Fibroblast of the conjunctiva (primary cell): ENCODE measurements around the gene DRICH1.
"Not testable (repeated sequence)": the region's sequence is repeated elsewhere in the genome, so short reads cannot be mapped to it uniquely, and the experiment has no call there.

Experiments
- DNase-seq: peaks from one replicate; pipeline ENCODE4 v3.0.0-alpha.2; 2010; ENCODE audit warnings: low read depth

The DRICH1 gene, protein sequence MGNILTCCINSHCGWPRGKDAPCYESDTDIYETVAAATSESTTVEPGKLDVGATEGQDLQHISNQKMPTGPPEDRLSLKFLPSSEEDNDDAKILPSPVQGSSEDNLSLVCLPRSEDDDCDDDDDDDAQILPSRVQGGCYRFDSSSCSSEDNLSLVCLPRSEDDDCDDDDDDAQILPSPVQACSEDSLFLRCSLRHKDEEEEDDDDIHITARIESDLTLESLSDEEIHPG

DNA sequence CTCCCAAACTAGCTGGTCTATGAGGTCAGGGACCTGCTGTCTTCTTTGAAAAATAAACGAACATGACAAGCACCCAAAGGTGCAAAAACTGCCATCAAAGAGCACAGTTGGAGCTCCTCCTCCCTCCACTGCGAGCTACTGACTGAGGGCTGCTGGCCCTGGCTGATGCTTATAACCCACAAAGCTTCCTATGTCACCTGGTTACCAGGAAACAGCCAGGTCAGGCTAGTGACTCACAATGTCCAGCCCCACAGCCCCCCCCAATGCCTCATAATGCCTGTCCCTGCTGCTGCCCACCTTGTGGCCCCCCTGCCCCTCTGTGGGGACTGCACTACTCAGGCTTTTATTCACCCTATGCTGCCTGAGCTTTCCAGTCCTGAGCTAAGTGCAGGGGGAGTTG lies at the start of gene DRICH1:
DRICH1 (minus strand) TSS at position 144 of the 400 bp plus-strand sequence. CDS start 298 bp downstream, outside the sequence.
- no peak for DNase-seq

DNA sequence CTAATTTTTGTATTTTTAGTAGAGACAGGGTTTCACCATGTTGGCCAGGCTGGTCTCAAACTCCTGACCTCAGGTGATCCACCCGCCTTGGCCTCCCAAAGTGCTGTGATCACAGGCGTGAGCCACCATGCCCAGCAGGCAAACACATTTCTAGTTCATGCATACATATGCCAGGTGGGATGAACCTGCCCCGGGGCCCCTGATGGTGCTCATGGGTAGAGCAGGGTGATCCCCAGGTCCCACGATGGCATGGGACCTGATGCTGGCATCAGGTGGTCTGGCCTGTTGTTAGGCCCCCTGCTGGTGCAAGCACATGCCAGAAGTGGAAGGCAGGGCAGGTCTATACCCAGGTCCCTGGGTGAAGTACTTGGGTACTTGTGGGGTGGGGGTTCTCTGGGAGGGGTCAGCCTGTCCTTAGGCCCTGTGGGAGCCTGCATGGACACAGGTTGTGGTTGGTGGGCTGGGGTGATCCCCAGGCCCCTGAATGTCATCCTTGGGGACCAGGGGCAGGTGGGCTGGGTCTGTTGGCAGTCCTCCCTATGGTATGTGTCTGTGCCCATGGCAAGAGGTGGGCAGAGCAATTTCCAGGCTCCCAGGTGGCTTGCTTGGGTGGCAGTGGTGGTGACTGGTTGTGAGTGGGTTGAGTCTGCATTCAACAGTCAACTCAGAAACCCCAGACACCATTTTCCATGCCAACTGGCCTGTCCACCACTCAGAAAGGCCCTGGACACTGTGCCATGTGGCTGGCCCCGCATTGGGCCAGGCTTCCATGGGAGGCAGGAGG lies 49.1 kb upstream of the DRICH1 start:
- no peak for DNase-seq

DNA sequence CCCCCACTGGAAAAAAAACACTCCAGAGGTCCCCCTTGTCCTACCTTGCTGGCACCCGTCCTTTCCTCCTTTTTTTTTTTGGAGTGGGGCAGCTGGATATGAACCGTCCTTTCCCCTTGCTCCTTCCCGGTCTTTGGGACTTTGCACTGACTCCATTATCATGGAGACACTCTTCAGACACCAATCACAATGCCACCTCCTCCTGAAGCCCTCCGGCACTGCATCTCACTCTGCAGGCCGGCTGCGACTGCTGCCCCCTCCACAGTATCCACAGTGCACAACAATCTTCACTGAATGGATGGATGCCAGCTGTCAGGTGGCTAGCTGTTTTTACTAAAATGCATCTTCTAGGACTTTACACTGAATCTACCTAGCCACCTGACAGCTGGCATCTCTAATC lies 46.0 kb upstream of the DRICH1 start:
- DNase-seq: no peak

DNA sequence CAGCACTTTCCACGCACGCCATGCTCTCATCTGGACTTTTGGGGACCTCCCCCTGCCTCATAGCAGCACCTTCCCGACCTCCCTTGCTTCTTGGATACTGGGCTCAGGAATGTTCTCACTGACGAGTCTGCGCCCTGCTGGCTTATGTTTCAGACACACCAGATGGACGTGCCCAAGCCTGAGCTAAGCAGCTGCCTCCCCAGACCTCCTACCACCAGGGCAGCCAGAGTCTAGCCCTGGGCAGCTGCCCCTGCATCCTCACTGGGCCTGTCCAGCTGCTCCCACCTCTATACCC lies 45.5 kb upstream of the DRICH1 start:
- no peak for DNase-seq

DNA sequence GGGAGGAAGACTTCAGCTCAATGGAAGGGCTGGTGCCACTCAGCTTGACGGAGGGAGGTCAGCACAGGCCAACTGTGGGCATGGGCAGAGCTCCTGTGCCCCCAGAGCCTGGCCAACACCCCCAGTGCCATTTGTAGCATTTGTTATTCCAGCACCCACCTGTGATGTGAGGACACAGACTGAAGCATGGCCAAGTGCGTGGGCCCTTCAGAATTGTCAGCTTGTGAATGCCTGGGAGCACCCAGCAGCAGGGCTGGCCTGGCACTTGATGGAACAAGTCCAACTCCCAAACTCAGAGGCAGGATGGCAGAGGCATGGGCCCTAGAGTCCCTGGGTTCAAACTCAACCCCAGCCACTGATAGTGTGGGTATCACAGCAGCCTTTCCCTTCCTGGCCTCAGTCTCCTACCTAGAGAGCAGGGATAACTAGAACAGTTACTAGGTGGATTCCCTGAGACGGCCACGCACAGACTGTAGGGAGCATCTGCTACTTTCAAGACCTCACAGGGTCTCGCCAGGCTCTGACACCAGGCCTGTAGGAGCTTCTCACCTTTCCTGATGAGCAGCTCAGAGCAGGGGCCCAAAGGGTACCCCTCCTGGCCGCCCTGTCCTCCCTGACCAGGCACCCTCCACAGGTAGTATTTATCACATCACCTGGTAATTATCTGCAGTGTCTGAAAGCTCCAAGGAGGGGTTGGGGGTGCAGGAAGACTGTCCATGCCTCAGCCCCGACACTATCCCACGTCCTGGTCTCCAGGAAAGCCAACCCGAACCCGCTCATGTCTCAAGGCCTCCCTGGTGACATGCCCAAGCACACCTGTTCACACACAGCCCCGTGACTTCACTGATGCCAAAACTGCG lies 45.0 kb upstream of the DRICH1 start:
- not testable (repeated sequence) for DNase-seq

DNA sequence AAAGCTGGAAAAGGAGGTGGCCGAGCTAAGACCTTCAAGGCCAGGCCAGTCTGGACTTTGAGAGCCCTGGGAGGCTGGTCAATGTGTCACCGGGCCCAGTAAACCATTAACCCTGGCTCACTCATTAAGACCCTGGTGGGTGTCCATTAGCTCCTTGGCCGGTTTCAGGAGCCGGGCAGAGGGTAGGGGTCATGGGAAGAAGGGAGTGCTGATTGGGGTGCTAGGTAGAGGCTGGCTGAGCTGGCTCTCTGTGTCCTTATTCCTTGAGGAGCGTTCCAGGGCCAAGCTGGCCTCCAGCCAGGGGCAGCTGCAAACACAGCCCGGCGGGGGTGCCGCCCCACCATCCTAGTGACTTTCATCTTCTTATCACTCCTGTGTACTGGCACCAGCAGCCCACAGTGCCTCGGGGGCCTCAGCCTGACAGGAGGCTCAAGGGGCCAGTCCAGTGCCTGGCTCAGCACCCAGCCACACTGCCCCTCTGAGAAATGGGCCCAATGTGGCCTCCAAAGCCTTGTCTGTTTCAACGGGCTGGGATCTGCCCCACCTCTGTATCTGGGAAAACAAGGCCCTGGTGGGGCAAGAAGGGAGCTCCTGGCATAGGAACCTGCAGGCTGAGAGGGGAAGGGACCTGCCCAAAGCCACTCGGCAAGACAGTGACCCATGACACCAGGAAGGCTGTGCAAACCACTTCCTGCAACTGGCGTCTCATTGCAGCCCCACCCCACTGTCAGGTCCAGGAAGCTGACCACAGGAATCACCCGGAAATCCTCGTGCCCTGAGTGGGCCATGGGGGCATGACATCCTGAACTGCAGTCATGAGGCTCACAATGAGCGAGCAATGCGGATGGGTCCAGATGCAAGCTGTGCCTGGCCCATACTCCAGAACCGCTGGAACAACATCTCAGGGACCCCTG lies 43.6 kb upstream of the DRICH1 start:
- no peak for DNase-seq

DNA sequence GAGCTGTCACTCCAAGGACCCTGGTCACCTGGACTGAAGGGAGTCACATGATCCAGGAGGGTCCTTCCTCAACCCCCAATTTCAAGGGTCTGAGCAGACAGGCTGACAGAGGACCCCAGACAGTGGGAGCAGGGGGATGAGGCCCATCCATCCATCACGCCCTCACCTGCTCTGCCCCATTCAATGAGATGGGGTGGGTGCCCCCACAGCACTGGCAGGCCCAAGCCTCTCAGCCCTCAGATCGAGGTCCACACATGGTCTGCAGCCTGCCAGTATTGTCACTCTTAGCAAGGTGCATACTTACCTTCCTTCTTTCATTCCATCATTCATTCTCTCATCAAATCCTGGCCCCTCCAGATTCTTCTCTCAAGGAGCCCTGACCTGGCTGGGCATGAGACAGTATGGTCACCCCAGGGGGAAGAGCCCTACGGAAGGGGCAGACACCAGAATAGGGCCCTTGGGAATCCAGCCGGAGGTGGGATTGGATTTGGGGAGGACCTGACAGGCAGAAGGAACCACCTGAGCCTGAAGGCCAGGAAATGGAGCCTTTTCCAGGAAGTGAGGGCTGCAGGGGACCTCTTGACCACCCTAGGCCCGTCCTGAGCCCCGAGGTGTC lies 42.9 kb upstream of the DRICH1 start:
- DNase-seq: not testable (repeated sequence)

DNA sequence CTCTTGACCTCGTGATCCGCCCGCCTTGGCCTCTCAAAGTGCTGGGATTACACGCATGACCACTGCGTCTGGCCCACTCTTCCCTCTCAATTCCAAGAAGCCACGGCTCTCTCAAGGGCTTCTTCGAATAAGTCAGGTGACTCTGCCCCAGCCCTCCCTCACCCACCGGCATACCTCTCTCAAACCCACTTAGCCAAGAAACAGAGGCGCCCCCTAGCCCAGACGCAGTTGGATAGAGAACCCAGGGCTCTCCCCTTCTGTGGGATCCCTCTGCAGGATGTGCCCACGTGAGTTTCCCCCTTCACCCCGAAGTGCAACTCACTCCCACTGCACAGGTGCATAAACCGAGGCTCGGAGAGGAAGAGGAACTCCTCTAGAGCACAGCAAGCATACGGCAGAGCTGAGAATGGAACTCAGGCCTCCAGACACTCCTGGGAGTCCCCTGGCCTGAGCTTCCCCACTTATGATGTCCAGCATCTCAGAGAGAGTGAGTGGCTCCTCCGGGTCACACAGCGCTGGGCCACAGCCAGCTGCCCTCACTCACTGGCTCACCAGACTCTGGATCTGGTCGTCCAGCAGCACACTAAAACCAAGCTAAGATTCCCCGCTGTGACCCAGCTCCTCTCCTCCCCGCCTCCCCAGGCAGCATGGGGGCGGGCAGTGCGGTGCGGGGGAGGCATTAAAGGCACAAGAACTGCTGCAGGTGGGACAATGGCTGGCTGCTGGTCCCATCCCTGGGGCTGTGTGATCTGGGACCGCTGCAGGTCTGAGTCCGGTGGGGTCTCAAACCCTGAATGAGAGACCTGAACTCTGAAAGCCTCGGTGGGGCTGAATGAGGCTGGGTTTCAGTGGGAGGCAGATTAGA lies 41.9 kb upstream of the DRICH1 start:
- DNase-seq: no peak

DNA sequence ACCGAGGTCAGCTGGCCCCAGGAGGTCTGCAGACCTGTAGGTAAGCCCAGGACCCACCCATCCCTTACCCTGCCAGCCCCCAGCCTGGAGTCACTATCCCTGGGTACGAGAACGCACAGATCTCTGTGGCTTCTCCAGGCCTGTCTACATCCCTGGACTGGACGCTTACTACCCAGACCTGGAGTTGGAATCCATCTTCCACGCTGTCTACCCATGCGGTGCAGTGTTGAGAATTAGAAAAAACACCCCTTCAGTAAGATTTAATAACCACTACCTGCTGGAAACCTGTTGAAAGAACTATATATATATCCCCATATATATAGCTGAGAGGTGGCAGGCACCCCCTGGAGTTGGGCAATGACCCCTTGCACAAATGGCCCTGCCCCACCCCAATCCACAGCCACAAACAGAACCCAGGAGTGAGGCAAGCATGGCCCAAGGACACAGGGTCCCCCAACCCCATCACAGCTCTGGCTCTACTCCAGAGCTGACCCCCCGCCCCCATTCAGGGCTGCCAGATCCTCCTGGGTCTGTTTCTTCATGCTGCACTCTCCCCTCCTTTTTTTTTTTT lies 41.0 kb upstream of the DRICH1 start:
- no peak for DNase-seq

DNA sequence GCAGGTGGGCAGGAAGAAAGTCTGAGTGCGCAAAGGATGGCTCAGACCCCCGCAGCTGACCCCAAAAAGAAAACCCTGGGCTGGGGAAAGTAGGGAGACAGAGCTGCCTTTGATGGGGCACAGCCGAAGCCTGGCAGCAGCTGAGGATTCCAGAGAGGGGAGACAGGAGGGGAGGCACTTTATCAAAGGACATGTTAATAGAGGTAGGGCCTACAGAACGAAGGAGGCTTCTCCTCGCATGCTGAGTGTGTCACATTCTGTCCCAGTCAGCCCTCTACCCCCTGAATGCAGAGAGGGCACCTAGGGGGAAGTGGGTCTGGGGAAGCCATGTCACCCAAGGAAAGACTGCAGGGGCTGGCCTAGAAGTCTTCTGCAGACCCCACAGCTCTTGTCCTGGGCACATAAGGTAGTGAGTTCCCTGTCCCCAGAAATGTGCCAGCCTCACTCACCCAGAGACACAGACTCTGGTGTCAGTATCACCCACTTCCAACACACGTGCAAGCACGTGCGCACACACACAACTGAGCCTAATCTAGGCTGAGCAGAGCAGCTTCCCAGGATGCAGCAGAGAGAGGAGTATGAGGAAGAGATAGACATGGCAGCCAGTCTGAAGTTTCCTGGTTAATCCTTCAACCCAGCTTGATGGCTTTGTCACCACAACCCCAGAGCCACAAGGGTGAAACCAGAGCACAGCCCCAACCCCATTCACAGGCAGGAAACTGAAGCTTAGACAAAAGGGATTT lies 40.4 kb upstream of the DRICH1 start:
- not testable (repeated sequence) for DNase-seq

DNA sequence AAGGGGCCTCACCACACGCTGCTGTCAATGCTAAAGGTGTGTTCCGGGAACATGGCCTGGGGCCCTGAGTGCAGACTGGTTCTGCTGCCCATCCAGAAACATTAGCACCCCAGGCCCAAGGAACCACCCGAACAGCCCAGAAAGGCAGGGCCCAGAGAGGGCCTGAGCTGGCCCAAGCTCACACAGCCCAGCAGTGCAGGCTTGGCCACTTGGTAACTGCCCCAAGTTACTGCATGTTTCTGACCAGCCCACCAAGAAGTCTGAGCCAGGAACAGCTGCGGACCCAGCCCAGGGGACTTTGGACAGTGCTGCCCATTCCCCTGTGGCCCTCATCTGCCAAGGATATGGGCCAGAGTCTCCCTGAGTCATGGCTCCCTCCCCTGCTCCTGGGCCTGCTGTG lies 39.3 kb upstream of the DRICH1 start:
- DNase-seq: not testable (repeated sequence)

DNA sequence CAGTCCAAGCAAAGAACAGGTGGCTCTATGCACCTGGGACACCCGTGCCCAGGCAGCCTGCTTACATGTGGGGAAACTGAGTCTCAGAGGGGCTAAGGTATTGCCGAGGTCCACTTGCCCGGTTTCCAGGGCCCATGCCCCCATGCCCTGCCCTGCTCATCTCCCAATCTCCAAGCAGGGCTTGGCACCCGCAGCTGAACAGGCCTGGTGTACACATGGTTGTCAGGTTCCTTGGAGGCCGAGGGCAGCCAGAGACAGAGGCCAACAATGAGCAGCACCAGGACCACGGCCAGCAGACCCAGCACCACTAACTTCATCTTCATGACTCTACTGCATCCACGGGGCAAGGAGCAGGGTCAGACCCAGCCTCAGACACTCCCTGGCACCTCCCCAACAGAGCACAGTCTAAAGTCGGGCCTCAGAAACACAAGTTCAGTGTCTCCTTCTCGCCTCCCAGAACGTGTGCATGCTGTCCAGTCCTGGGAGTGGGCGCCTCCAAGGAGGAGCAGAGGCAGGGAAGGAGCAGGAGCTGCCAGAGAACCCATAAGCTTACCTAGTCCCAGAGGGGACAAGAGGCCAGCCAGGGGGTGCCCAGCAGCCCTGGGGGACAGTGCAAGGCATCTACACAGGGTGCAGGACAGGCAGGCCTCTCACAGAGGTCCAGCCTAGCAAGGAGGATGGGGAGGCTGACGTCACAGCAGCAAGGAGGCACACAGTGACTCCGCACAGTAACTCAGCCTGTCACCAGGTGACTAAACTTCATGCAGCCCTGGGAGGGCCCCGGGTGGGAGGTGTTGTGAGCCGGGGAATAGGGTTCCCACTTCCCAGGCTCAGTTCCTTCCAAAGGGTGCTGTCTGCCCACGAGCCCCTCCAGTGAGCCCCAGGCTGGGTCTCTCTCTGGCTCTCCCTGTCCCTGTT lies 38.5 kb upstream of the DRICH1 start:
- DNase-seq: no peak

DNA sequence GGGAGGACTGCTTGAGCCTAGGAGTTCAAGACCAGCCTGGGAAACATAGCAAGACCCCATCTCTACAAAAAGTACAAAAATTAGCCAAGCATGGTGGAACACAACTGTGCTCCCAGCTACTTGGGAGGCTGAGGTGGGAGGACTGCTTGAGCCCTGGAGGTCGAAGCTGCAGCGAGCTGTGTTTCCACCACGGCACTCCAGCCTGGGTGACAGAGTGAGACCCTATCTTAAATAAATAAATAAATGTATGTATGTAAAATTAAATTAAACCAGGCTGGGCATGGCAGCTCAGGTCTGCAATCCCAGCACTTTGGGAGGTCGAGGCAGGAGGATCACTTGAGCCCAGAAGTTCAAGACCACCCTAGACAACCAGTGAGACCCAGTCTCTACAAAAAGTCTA lies 28.3 kb upstream of the DRICH1 start:
- not testable (repeated sequence) for DNase-seq

DNA sequence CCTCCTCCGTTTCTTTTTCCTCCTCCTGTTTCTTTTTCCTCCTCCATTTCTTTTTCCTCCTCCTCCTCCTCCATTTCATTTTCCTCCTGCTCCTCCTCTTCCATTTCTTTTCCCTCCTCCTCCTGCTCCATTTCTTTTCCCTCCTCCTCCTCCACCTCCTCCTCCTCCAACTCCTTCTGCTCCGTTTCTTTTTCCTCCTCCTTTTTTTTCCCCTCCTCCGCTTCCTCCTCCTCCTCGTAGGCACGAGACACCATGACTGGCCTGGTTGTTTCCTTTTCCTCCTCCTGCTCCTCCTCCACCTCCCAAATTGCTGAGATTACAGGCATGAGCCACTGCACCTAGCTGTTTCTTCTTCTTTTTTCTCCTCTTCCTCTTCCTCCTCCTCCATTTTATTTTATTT lies 25.6 kb upstream of the DRICH1 start:
- DNase-seq: no peak

DNA sequence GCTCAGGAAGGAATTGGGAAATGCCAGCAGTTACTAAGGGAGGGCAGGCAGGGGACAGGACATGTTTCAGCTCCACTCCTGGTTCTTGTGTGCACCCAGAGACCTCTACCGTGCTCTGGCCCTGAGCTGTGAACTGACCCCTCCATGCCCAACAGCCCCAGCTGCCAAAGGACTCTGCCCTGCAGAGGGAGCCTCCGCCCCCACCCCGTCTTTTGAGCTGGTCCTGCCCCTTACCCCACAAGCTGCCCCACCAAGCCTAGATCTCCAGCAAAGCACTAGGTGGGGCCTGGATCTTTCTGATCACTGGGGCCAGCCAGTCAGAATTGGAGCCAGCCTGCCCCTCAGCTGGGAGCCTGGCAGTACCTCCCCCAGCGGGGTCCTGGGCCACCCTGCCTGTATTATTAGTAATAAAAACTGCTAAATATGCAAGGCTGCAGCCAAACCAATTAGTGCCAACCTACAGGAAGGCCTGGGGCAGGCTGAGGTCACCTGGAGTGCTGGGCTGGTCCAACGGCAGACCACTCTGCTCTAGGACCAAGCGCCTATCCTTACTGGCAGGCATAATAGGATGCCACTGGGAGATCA lies 23.9 kb upstream of the DRICH1 start:
- DNase-seq: no peak

DNA sequence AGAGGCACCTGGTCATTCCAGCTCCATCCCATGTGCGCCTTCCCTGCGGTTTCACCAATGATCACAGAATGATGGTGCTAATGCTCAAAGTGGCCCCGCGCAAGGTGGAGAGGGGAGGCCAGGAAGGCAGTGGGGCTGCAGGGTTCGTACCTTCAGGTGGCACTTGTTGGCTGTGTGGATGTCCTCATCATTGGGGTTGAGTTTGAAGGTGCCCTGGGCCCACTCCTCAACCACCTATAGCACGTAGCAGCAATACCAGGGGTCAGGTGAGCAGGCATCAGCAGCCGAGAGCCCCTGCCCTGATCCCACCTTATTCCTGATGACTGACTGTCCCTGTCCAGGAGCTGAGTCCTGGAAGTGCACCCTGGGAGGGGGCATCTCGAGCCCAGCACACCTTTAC lies 20.6 kb upstream of the DRICH1 start:
- no peak for DNase-seq

DNA sequence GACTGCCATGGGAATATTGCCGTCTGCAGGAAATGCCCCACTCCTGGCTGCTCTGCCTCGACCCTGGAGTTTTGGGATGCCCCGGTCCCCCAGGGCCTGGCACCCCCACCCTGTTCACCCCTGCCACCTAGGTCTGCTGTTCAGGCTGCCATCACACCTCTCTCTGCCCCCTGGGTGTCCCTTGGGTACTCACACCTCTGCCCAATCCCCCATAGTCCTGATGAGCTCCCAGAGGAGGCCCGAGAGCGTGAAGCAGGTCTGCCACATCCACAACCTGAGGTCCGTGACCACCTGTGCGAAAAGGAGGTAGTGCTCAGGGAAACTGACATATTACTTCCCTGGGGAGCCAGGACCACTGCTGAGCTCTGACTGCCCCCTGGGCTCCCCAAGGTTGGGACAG lies 20.2 kb upstream of the DRICH1 start:
- DNase-seq: no peak

DNA sequence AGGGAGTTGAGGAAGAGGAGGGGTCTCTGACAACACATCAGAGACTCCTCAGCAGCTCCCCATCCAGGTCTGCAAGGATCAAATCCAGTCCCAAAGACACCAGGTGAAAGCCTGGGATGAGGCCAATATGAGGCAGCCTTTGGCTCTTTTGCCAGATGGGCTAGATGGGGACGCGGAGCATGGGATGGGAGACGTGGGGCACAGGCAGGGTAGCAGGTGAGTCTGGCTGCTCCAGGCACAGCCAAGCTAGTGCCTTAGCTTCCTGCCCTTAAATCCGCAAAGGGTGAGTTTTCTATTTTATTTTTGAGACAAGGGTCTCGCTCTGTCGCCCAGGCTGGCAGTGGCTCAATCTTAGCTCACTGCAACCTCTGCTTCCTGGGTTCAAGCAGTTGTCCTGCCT lies 19.6 kb upstream of the DRICH1 start:
- no peak for DNase-seq
